Natural killer cell (primary cell): ENCODE results near the gene MAST3. TPM values are rescaled to one million over a fixed set of nuclear protein-coding genes. Genes with fewer than 3 reads are reported as not detected.

Experiments used
- ATAC-seq, 3 donors: fragments of 150-1000 bp in 2 of 3; fragments of 200-7000 bp in 1 of 3; cut with Tn5 transposase; 1 replicate in 1 of 3; 2 replicates in 2 of 3; pipeline ENCODE4 v1.10.0; 2021; ENCODE audit warnings: mild to moderate bottlenecking in 2 of 3, moderate library complexity in 2 of 3
- DNase-seq, 2 donors: peaks; one replicate each; pipeline versions ENCODE4 v3.0.0 to v3.0.0-alpha.2; 2013 to 2021; ENCODE audit warnings: mixed read lengths in 1 of 2
- H3K27ac ChIP-seq: one replicate; pipeline ENCODE4 v1.5.1; 2013; ENCODE audit warnings: mild to moderate bottlenecking, low read length
- H3K27me3 ChIP-seq: one replicate; pipeline ENCODE4 v1.6.1; 2013; ENCODE audit warnings: low read length; ENCODE audit not compliant: control insufficient read depth, insufficient read depth
- H3K36me3 ChIP-seq: one replicate; pipeline ENCODE4 v1.6.1; 2013; ENCODE audit warnings: low read length; ENCODE audit not compliant: control insufficient read depth, insufficient read depth
- H3K4me1 ChIP-seq: one replicate; pipeline ENCODE4 v1.6.1; 2013; ENCODE audit warnings: low read length; ENCODE audit not compliant: control insufficient read depth, insufficient read depth
- H3K4me3 ChIP-seq: one replicate; pipeline ENCODE4 v1.5.1; 2013; ENCODE audit warnings: low read length
- H3K9me3 ChIP-seq: one replicate; pipeline ENCODE4 v1.6.1; 2013; ENCODE audit warnings: low read length; ENCODE audit not compliant: control insufficient read depth, insufficient read depth
- H3K27ac Mint-ChIP-seq, 2 donors: one replicate each; pipeline ENCODE4 v1.8.0; 2022; ENCODE audit warnings: mild to moderate bottlenecking in 2 of 2, mixed read lengths in 2 of 2, moderate library complexity in 1 of 2
- H3K27me3 Mint-ChIP-seq, 2 donors: one replicate each; pipeline ENCODE4 v1.8.0; 2022; ENCODE audit warnings: low read depth in 2 of 2, mixed read lengths in 2 of 2
- H3K36me3 Mint-ChIP-seq: one replicate; pipeline ENCODE4 v1.8.0; 2022; ENCODE audit warnings: mixed read lengths
- H3K4me1 Mint-ChIP-seq, 2 donors: one replicate each; pipeline ENCODE4 v1.8.0; 2022; ENCODE audit warnings: mixed read lengths in 2 of 2
- H3K4me3 Mint-ChIP-seq: one replicate; pipeline ENCODE4 v1.8.0; 2022; ENCODE audit warnings: mild to moderate bottlenecking, moderate library complexity, mixed read lengths
- H3K9me3 Mint-ChIP-seq, 2 donors: one replicate each; pipeline ENCODE4 v1.8.0; 2022; ENCODE audit warnings: mixed read lengths in 2 of 2
- CTCF ChIP-seq: fragments of 200-600 bp; IDR thresholded peaks from one replicate; pipeline ENCODE4 v1.8.0; 2022; ENCODE audit warnings: antibody characterized with exemption
- WGBS: methylation state at CpG from one replicate; pipeline ENCODE4 v1.1.7; 2013; ENCODE audit warnings: missing lambda C conversion rate; ENCODE audit not compliant: insufficient coverage; 5-methylcytosine and 5-hydroxymethylcytosine counted together
- intact Hi-C: fragments of 100-400 bp; cut with micrococcal nuclease; formaldehyde crosslinking; loops from one replicate; pipeline ENCODE4 v1.14.2; 2022
- total RNA-seq, 4 donors: library from RNA; stranded (reverse); fragments of 120-200 nt in 1 of 4; gene quantifications; one replicate each; pipeline versions ENCODE4 v1.2.3 to v1.2.4, GENCODE V29; 2013 to 2022

MAST3 gene
- total RNA-seq, 3 donors from 2014 or later (not counting 1 experiment from before 2014, with no cell fraction given) = 84.5 to 101 (median 101) TPM

GRCh38 chr19:18171605-18172327, 74.2 kb downstream of the MAST3 start:
- Mint-ChIP-seq H3K36me3 (no peaks in the 10 kb centered on the region), H3K4me3 (no peak overlapping the region), H3K27me3 (no peaks in the 10 kb centered on the region), H3K4me1 (peaks cover 10 to 39% of the 10 kb centered on the region in 2 donors), H3K9me3 (no peaks in the 10 kb centered on the region), H3K27ac (peak overlapping the region; percentile 75 to 86)
- 82% methylated on average over 8 of the region's 8 CpGs for WGBS
- Histone ChIP-seq H3K27ac (peak overlapping the region; percentile 86), H3K4me3 (no peak overlapping the region), H3K36me3 (peaks cover 6% of the 10 kb centered on the region), H3K9me3 (no peaks in the 10 kb centered on the region), H3K27me3 (no peaks in the 10 kb centered on the region), H3K4me1 (peaks cover 71% of the 10 kb centered on the region)
- no peak for ATAC-seq
- no peak for DNase-seq
- intact Hi-C loops = loop anchor here (5.0 kb wide), 1 partner anchor 164 kb away; the partner anchor contains the start of gene ARRDC2
- TF ChIP-seq CTCF = no peak

GRCh38 chr19:18172331-18173053, 74.9 kb downstream of the MAST3 start:
- Histone ChIP-seq H3K9me3 (no peaks in the 10 kb centered on the region), H3K27ac (peak overlapping the region; percentile 86), H3K4me1 (peaks cover 71% of the 10 kb centered on the region), H3K27me3 (no peaks in the 10 kb centered on the region), H3K4me3 (no peak overlapping the region), H3K36me3 (peaks cover 8% of the 10 kb centered on the region)
- Mint-ChIP-seq H3K4me3 (peak overlapping the region; percentile 90), H3K36me3 (no peaks in the 10 kb centered on the region), H3K27me3 (no peaks in the 10 kb centered on the region), H3K4me1 (peaks cover 10 to 39% of the 10 kb centered on the region in 2 donors), H3K27ac (peak overlapping the region; percentile 57 to 86), H3K9me3 (no peaks in the 10 kb centered on the region)
- no peak for TF ChIP-seq CTCF
- ATAC-seq (no peak), DNase-seq (no peak)
- intact Hi-C loops = loop anchor here (5.0 kb wide), 1 partner anchor 165 kb away; the partner anchor contains the start of gene ARRDC2
- 85% methylated on average over 7 of the region's 7 CpGs for WGBS

- peak; percentile 23 to 47 (median 30) for ATAC-seq
Observed at GRCh38 chr19:18173054-18173571, 75.5 kb downstream of the MAST3 start.

More at GRCh38 chr19:18173054-18173571, 75.5 kb downstream of the MAST3 start:
- Mint-ChIP-seq H3K27me3 (no peaks in the 10 kb centered on the region), H3K4me3 (peak overlapping the region; percentile 90), H3K36me3 (no peaks in the 10 kb centered on the region), H3K9me3 (no peaks in the 10 kb centered on the region), H3K27ac (peak overlapping the region; percentile 57 to 86), H3K4me1 (peaks cover 10 to 35% of the 10 kb centered on the region in 2 donors)
- peak in 1 of 2 donors; percentile 31 for DNase-seq
- Histone ChIP-seq H3K36me3 (peaks cover 13% of the 10 kb centered on the region), H3K27ac (peak overlapping the region; percentile 86), H3K9me3 (no peaks in the 10 kb centered on the region), H3K27me3 (no peaks in the 10 kb centered on the region), H3K4me1 (peaks cover 67% of the 10 kb centered on the region), H3K4me3 (peak overlapping the region; percentile 50)
- no peak for TF ChIP-seq CTCF
- 13% methylated on average over 16 of the region's 18 CpGs for WGBS
- intact Hi-C loops = loop anchor here (5.0 kb wide), 1 partner anchor 166 kb away; the partner anchor contains the start of gene ARRDC2
